Measurements from ENCODE around the gene MRTFB.

Gene MRTFB

GRCh38 chr16:14307527-14308367 is 236.6 kb downstream of the MRTFB start:
- no peak for DNase-seq (ENCODE audit: low spot score)

- no peak for DNase-seq (ENCODE audit: low spot score)
These were observed 237.2 kb downstream of the MRTFB start for GRCh38 chr16:14308368-14308723.

- DNase-seq (ENCODE audit: low spot score), result no peak
These were observed 238.1 kb downstream of the MRTFB start for GRCh38 chr16:14309001-14309886.

GRCh38 chr16:14309906-14310305 is 238.8 kb downstream of the MRTFB start:
- DNase-seq (ENCODE audit: low spot score), result no peak

- DNase-seq (ENCODE audit: low spot score), result no peak
These were observed 239.4 kb downstream of the MRTFB start for GRCh38 chr16:14310519-14310991.

- DNase-seq (ENCODE audit: low spot score), result no peak
These were observed 243.0 kb downstream of the MRTFB start for GRCh38 chr16:14314116-14314515.

GRCh38 chr16:14315683-14316320 is 244.7 kb downstream of the MRTFB start:
- DNase-seq (ENCODE audit: low spot score), result no peak
